OCI-LY3 (cell line): ENCODE results near the gene UNC13A.

ENCODE experiments used
- CTCF ChIP-seq: fragments of 200-600, 300-600 bp; sonication (generic); IDR thresholded peaks from 2 replicates; pipeline ENCODE4 v1.5.1; 2014; ENCODE audit warnings: antibody characterized with exemption, low read length, low read depth
- EZH2phosphoT487 ChIP-seq: fragments of 200-600 bp; shearing (Covaris generic); IDR thresholded peaks from 2 replicates; pipeline ENCODE4 v1.6.1; 2018; ENCODE audit warnings: antibody characterized with exemption, mixed run types, low read depth

- TF ChIP-seq CTCF (no peak), EZH2phosphoT487 (no peak)
Observed at GRCh38 chr19:17695198-17695597, 7.0 kb upstream of the UNC13A start.
